GM13976 (cell line): ENCODE results near the gene ZNF469.

Source experiments
- DNase-seq: peaks from one replicate; pipeline ENCODE4 v3.0.0; 2012; ENCODE audit warnings: low spot score
- CTCF ChIP-seq: IDR thresholded peaks from 2 replicates; pipeline ENCODE4 v1.5.1; 2012; ENCODE audit warnings: borderline replicate concordance, mild to moderate bottlenecking; ENCODE audit not compliant: insufficient read depth; ENCODE audit errors: extremely low read depth, missing control alignments, control extremely low read depth
- in situ Hi-C: fragments of 300-500 bp; cut with MboI; formaldehyde crosslinking; loops from one replicate; pipeline ENCODE4 v1.12.0; 2022; ENCODE audit warnings: low sequenced_read_pairs, mixed read lengths, inconsistent platforms; ENCODE audit not compliant: unreplicated experiment

ZNF469 gene

GRCh38 chr16:88338111-88338510 lies 44.6 kb upstream of the ZNF469 start:
- DNase-seq = no peak
- in situ Hi-C loops = no loop called here
- TF ChIP-seq CTCF = no peak

DNA sequence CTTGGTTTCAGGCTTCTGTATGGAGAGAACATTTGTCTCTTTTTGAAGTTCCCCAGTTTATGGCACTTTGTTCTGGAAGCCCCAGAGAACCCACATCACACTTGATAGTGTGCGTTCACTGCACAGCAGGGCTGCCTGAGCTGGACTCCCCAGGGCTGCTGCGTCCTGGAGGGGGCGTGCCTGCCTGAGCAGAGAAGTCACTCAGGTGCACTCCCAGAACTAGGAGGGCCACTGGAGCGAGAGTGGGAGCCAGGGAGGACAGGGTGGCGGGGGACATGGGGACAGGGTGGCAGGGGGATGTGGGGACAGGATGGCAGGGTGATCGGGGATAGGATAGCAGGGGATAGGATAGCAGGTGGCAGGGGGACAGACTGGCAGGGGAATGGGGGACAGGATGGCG lies 43.9 kb upstream of the ZNF469 start:
- in situ Hi-C loops = no loop called here
- TF ChIP-seq CTCF = no peak

GRCh38 chr16:88339930-88340754 lies 42.6 kb upstream of the ZNF469 start:
- TF ChIP-seq CTCF = no peak
- in situ Hi-C loops = no loop called here
- no peak for DNase-seq

More for the DNA sequence above, 43.9 kb upstream of the ZNF469 start:
- DNase-seq = no peak

DNA sequence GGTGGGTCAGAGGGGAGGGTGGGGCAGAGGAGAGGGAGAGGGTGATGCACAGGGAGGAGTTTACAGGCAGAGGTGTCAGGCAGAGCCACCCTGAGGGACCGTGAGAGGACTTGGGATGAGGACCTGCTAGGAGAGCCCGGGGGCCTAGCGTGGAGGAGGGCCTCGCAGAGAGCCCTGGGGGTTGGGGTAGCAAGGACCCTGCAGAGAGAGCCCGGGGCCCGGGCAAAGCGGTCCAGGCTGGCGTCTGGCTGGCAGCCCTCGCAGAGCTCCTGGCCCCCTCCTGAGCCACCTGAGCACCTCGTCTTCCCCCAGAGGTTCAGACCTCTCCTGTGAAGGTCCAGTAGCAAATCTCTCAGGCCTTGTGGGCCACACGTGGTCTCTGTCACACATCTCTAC lies 42.0 kb upstream of the ZNF469 start:
- in situ Hi-C loops = no loop called here
- DNase-seq = no peak
- TF ChIP-seq CTCF = no peak

GRCh38 chr16:88341551-88342290 lies 41.0 kb upstream of the ZNF469 start:
- in situ Hi-C loops = no loop called here
- DNase-seq = no peak
- no peak for TF ChIP-seq CTCF

DNA sequence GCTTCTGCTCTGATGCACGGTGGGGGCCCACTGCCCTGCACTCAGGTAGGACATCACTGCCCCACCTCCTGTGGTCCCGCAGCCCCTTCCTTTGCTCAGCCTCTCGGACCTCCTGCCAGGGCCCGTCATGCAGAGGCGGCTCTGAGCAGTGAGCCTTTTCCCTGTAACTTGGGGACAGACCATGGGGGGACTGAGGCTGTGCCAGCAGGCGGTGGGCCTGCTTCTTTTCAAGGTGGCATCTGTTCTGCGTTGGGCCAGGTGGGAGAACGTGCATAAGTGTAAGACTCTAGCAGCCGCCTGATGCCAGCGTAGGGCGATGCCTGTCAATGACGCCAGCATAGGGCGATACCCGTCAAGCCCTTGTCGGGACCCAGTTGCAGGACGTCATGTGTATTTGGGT lies 40.3 kb upstream of the ZNF469 start:
- no peak for TF ChIP-seq CTCF
- in situ Hi-C loops = no loop called here
- no peak for DNase-seq
